Activated gamma-delta T cell treated with anti-CD3 and anti-CD28 coated beads, Interleukin-2, amount 50 U/mL, for 16 hours (primary cell): Measurements from ENCODE around the gene RAB4A.
"Not testable (repeated sequence)": the region's sequence is repeated elsewhere in the genome, so short reads cannot be mapped to it uniquely, and the experiment has no call there.

ENCODE experiments used
- DNase-seq: peaks from one replicate; pipeline ENCODE4 v3.0.0-alpha.2; 2020; ENCODE audit warnings: low read depth

The RAB4A gene

GRCh38 chr1:229298420-229298819 lies 27.5 kb downstream of the RAB4A start:
- no peak for DNase-seq

- DNase-seq = no peak
Observed at GRCh38 chr1:229298887-229299503, 28.1 kb downstream of the RAB4A start.

GRCh38 chr1:229300099-229300757 lies 29.3 kb downstream of the RAB4A start:
- DNase-seq = no peak

GRCh38 chr1:229302740-229303139 lies 31.8 kb downstream of the RAB4A start:
- DNase-seq = no peak

- no peak for DNase-seq
Observed at GRCh38 chr1:229303855-229304254, 32.9 kb downstream of the RAB4A start.

- no peak for DNase-seq
Observed at GRCh38 chr1:229305392-229305791, 34.5 kb downstream of the RAB4A start.

GRCh38 chr1:229309074-229309473 lies 38.2 kb downstream of the RAB4A start:
- DNase-seq = no peak

- DNase-seq = no peak
Observed at GRCh38 chr1:229309684-229310083, 38.8 kb downstream of the RAB4A start.

- DNase-seq = no peak
Observed at GRCh38 chr1:229310833-229311232, 39.9 kb downstream of the RAB4A start.

- DNase-seq = no peak
Observed at GRCh38 chr1:229316166-229316565, 45.3 kb downstream of the RAB4A start.

- no peak for DNase-seq
Observed at GRCh38 chr1:229318056-229318455, 47.1 kb downstream of the RAB4A start.

GRCh38 chr1:229319487-229319886 lies 48.6 kb downstream of the RAB4A start:
- DNase-seq = no peak

- DNase-seq = no peak
Observed at GRCh38 chr1:229323201-229323600, 52.3 kb downstream of the RAB4A start.

GRCh38 chr1:229323885-229324553 lies 53.1 kb downstream of the RAB4A start:
- no peak for DNase-seq

GRCh38 chr1:229325401-229325800 lies 54.5 kb downstream of the RAB4A start:
- no peak for DNase-seq

GRCh38 chr1:229325853-229326487 lies 55.1 kb downstream of the RAB4A start:
- DNase-seq = no peak

- DNase-seq = no peak
Observed at GRCh38 chr1:229326601-229327000, 55.7 kb downstream of the RAB4A start.

GRCh38 chr1:229327765-229328164 lies 56.9 kb downstream of the RAB4A start:
- not testable (repeated sequence) for DNase-seq

GRCh38 chr1:229328598-229329362 lies 57.9 kb downstream of the RAB4A start:
- no peak for DNase-seq

- DNase-seq = no peak
Observed at GRCh38 chr1:229334269-229334668, 63.4 kb downstream of the RAB4A start.

- DNase-seq = no peak
Observed at GRCh38 chr1:229334716-229335115, 63.8 kb downstream of the RAB4A start.

- DNase-seq = no peak
Observed at GRCh38 chr1:229336345-229336744, 65.4 kb downstream of the RAB4A start.
